Ovary (tissue), 3 donors: ENCODE measurements around the gene ZNF184.

Experiments used
- EP300 ChIP-seq: sonication (generic); formaldehyde crosslinking; IDR thresholded peaks from one replicate; pipeline ENCODE4 v1.6.1; 2017; ENCODE audit warnings: antibody characterized with exemption
- POLR2A ChIP-seq: fragments of 450-650 bp; IDR thresholded peaks from one replicate; pipeline ENCODE4 v1.6.1; 2017; ENCODE audit warnings: antibody characterized with exemption, mild to moderate bottlenecking, moderate library complexity
- TF ChIP-seq, protein P1 (sequence below), 3 donors: fragments of 450-650 bp in 2 of 3; fragments of 200-600 bp in 1 of 3; IDR thresholded peaks; one replicate each; pipeline versions ENCODE4 v1.5.1 to v1.8.0; 2016 to 2022; ENCODE audit warnings: antibody characterized with exemption in 3 of 3, mild to moderate bottlenecking in 1 of 3
- donor health status: DM: no; HTN: no; CAD: no.

GRCh38 chr6:27426045-27426620 lies 46.8 kb downstream of the ZNF184 start:
- TF ChIP-seq POLR2A (no peak), EP300 (no peak)
- TF ChIP-seq, protein P1, sequence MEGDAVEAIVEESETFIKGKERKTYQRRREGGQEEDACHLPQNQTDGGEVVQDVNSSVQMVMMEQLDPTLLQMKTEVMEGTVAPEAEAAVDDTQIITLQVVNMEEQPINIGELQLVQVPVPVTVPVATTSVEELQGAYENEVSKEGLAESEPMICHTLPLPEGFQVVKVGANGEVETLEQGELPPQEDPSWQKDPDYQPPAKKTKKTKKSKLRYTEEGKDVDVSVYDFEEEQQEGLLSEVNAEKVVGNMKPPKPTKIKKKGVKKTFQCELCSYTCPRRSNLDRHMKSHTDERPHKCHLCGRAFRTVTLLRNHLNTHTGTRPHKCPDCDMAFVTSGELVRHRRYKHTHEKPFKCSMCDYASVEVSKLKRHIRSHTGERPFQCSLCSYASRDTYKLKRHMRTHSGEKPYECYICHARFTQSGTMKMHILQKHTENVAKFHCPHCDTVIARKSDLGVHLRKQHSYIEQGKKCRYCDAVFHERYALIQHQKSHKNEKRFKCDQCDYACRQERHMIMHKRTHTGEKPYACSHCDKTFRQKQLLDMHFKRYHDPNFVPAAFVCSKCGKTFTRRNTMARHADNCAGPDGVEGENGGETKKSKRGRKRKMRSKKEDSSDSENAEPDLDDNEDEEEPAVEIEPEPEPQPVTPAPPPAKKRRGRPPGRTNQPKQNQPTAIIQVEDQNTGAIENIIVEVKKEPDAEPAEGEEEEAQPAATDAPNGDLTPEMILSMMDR (IDR thresholded peaks at IDR 0.05): no peak
